Heart right ventricle (tissue), 16 donors: ENCODE data around the gene SHISA4. TPM values are rescaled to one million over a fixed set of nuclear protein-coding genes. Genes with fewer than 3 reads are reported as not detected.

ENCODE experiments used
- ATAC-seq, 8 donors: fragments of 200-7000 bp; cut with Tn5 transposase; one replicate each; pipeline ENCODE4 v1.9.1; 2020; ENCODE audit warnings: mild to moderate bottlenecking in 8 of 8, moderate library complexity in 8 of 8, moderate number of reproducible peaks in 1 of 8
- DNase-seq, 2 donors: peaks; one replicate each; pipeline ENCODE4 v3.0.0-alpha.2; 2020
- H3K27ac ChIP-seq, 10 donors: fragments of 200-600 bp; sonication (generic) in 2 of 10; one replicate each; pipeline versions ENCODE4 v1.5.0 to v1.8.0; 2020 to 2022; ENCODE audit warnings: mild to moderate bottlenecking in 3 of 10
- H3K27me3 ChIP-seq, 7 donors: fragments of 200-600 bp; one replicate each; pipeline ENCODE4 v1.8.0; 2021 to 2022; ENCODE audit warnings: mild to moderate bottlenecking in 2 of 7
- H3K36me3 ChIP-seq, 9 donors: fragments of 200-600 bp; sonication (generic) in 1 of 9; one replicate each; pipeline versions ENCODE4 v1.5.0 to v1.8.0; 2020 to 2022; ENCODE audit warnings: mild to moderate bottlenecking in 2 of 9
- H3K4me1 ChIP-seq, 9 donors: fragments of 200-600 bp; sonication (generic) in 1 of 9; one replicate each; pipeline versions ENCODE4 v1.5.0 to v1.8.0; 2020 to 2022; ENCODE audit warnings: mild to moderate bottlenecking in 4 of 9
- H3K4me3 ChIP-seq, 10 donors: fragments of 200-600 bp; sonication (generic) in 2 of 10; one replicate each; pipeline versions ENCODE4 v1.5.0 to v1.8.0; 2020 to 2022; ENCODE audit warnings: mild to moderate bottlenecking in 7 of 10, moderate library complexity in 2 of 10
- H3K9me3 ChIP-seq, 11 donors: fragments of 200-600 bp in 10 of 11; sonication (generic) in 2 of 11; one replicate each; pipeline versions ENCODE4 v1.5.0 to v1.8.0; 2013 to 2022; ENCODE audit warnings: mild to moderate bottlenecking in 2 of 11, control low read depth in 1 of 11, moderate library complexity in 1 of 11
- CTCF ChIP-seq, 9 donors: fragments of 200-600 bp; sonication (generic) in 2 of 9; IDR thresholded peaks; one replicate each; pipeline versions ENCODE4 v1.5.0 to v1.8.0; 2021 to 2022; ENCODE audit warnings: antibody characterized with exemption in 9 of 9, mild to moderate bottlenecking in 5 of 9, moderate library complexity in 1 of 9
- WGBS, 2 donors: extraction: QIAGEN DNeasy Blood & Tissue Kit; methylation state at CpG; one replicate each; pipeline ENCODE4 v1.1.7; 2013; ENCODE audit warnings: inconsistent platforms in 1 of 2; 5-methylcytosine and 5-hydroxymethylcytosine counted together
- intact Hi-C, 10 donors: fragments of 100-400 bp; cut with DNase I; formaldehyde crosslinking; loops; one replicate each; pipeline versions ENCODE4 v1.11.1 to v1.14.2; 2022
- polyA plus RNA-seq, 2 donors: library from polyadenylated mRNA; stranded (reverse); fragments of 200-250 nt; gene quantifications; one replicate each; pipeline ENCODE4 v1.2.3, GENCODE V29; 2013
- total RNA-seq, 10 donors: library from RNA; stranded (reverse); fragmentation: NEBNext Ultra II Directional in 3 of 10; extraction: Animal tissue kit (Norgen Biotek cat#: 25700) in 3 of 10; gene quantifications; one replicate each; pipeline versions ENCODE4 v1.2.1 to v1.2.4, GENCODE V29; 2021 to 2023
- donor health status: Arrhythmogenic right ventricular cardiomyopathy.
- donor health status: ischemic (EF 13 %, LVEDD 7.1; RV severe dilation, severe dysfunction).
- donor health status: healthy with polysubstance abuse.
- donor health status: DM: no; HTN: yes; CAD: no.
- donor health status: DM: no; HTN: no; CAD: no.
- donor health status: ischemic (EF 25% LVEDD 6.9; RV normal size, moderate dysfunction).
- donor health status: ischemic (EF 25% LVEDD 5.7; RV mildly dilated, moderate dysfunction).
- donor health status: healthy.
- donor health status: DM: yes; HTN: yes; CAD: no.
- donor health status: Ischemic cardiomyopathy.
- donor health status: ischemic (EF 35%, LVEDD 5.7; RV mildly dilated, moderate dysfunction).
- donor health status: nonischemic (EF 11% LVEDD 7.7; RV severe dilation, severe dysfunction).
- donor health status: DM: yes; HTN: yes; CAD: no.
- donor health status: PGD.
- donor health status: ischemic (EF 29% LVEDD 5.4; RV normal size, mild dysfunction).
- donor health status: nonischemic (EF 23%, LVEDD 6.1; RV moderate dilation, normal function).

The SHISA4 gene
- total and polyA plus RNA-seq, 12 donors: 72.6 to 214 (median 122) TPM

GRCh38 chr1:201921952-201922558 is 33.4 kb downstream of the SHISA4 start:
- peaks cover 0 to 10% (median 0%) of the 10 kb centered on the region in 11 donors for H3K9me3 ChIP-seq
- no peak overlapping the region for H3K4me3 ChIP-seq
- H3K27me3 ChIP-seq: no peaks in the 10 kb centered on the region
- DNase-seq: no peak
- intact Hi-C loops: no loop called here
- 91 to 93% methylated on average over 3 of the region's 3 CpGs for WGBS, 2 donors
- no peaks in the 10 kb centered on the region for H3K36me3 ChIP-seq
- ATAC-seq: no peak
- no peak overlapping the region for H3K27ac ChIP-seq
- peaks cover 0 to 41% (median 17%) of the 10 kb centered on the region in 9 donors for H3K4me1 ChIP-seq
- no peak for TF ChIP-seq CTCF (IDR thresholded peaks at IDR 0.05)

- Histone ChIP-seq H3K4me3 (no peak overlapping the region), H3K27ac (no peak overlapping the region), H3K4me1 (peaks cover 0 to 12% (median 0%) of the 10 kb centered on the region in 9 donors), H3K36me3 (no peaks in the 10 kb centered on the region), H3K9me3 (peaks cover 0 to 10% (median 0%) of the 10 kb centered on the region in 11 donors), H3K27me3 (no peaks in the 10 kb centered on the region)
- intact Hi-C loops: no loop called here
- WGBS, 2 donors: 92 to 94% methylated on average over 2 of the region's 2 CpGs
- ATAC-seq: no peak
- no peak for DNase-seq
- TF ChIP-seq CTCF (IDR thresholded peaks at IDR 0.05): no peak
These were observed 36.5 kb downstream of the SHISA4 start for GRCh38 chr1:201925301-201925567.

- Histone ChIP-seq H3K9me3 (peaks cover 0 to 10% (median 0%) of the 10 kb centered on the region in 11 donors), H3K27ac (peak overlapping the region in 1 of 10 donors; percentile 4), H3K4me3 (no peak overlapping the region), H3K36me3 (no peaks in the 10 kb centered on the region), H3K4me1 (peaks cover 0 to 12% (median 0%) of the 10 kb centered on the region in 9 donors), H3K27me3 (no peaks in the 10 kb centered on the region)
- TF ChIP-seq CTCF (IDR thresholded peaks at IDR 0.05): no peak
- ATAC-seq (peak in 2 of 8 donors; percentile 30 to 42), DNase-seq (no peak)
- intact Hi-C loops: no loop called here
- WGBS, 2 donors: 61 to 74% methylated on average over 5 of the region's 5 CpGs
These were observed 37.4 kb downstream of the SHISA4 start for GRCh38 chr1:201925981-201926645.

GRCh38 chr1:201928266-201928665 is 39.6 kb downstream of the SHISA4 start:
- no peaks in the 10 kb centered on the region for H3K36me3 ChIP-seq
- peaks cover 0 to 12% (median 0%) of the 10 kb centered on the region in 9 donors for H3K4me1 ChIP-seq
- DNase-seq (no peak), ATAC-seq (no peak)
- TF ChIP-seq CTCF (IDR thresholded peaks at IDR 0.05): no peak
- intact Hi-C loops: no loop called here
- no peaks in the 10 kb centered on the region for H3K9me3 ChIP-seq
- H3K27me3 ChIP-seq: no peaks in the 10 kb centered on the region
- 87 to 88% methylated on average over 3 of the region's 3 CpGs for WGBS, 2 donors
- no peak overlapping the region for H3K27ac ChIP-seq
- no peak overlapping the region for H3K4me3 ChIP-seq
